ENCODE results near the gene DNAH12. TPM values are rescaled to one million over a fixed set of nuclear protein-coding genes. Genes with fewer than 3 reads are reported as not detected.

DNAH12 gene
- total and polyA plus RNA-seq, 2 of the 4 experiments (the other 2 are of a cell fraction), result under 0.01 to 0.02 TPM

Small RNAs within 50 kb of the gene (microRNA-seq; reads per million reads assigned to microRNA genes)
- gene RF00019 (ENCODE audit: insufficient read depth, insufficient read length) (not detected), gene RNU6-108P (ENCODE audit: insufficient read depth, insufficient read length) (not detected), gene RNU6-1181P (ENCODE audit: insufficient read depth, insufficient read length) (not detected), gene RNU6-483P (ENCODE audit: insufficient read depth, insufficient read length) (not detected)

Small RNAs within 50 kb of the gene (small RNA-seq; reads per million reads assigned to genes)
- gene RF00019 (0 reads per million in 5 experiments), gene RNU6-108P (0 reads per million in 5 experiments), gene RNU6-1181P (0 reads per million in 5 experiments), gene RNU6-483P (0 reads per million in 5 experiments)

Other genes with a start within 250 kb of the DNAH12 start
- gene PDE12, start 11.9 kb upstream of the DNAH12 start, total RNA-seq (2012; rRNA removed), result 16.8 and 16.9 TPM in 2 replicates
- 9.5 and 10.0 TPM in 2 replicates for gene PDE12, start 11.9 kb upstream of the DNAH12 start, polyA plus RNA-seq (2012; rRNA removed)
- gene ARF4, start 53.0 kb upstream of the DNAH12 start, total RNA-seq (2012; rRNA removed), result 172 and 290 TPM in 2 replicates
- gene ARF4, start 53.0 kb upstream of the DNAH12 start, polyA plus RNA-seq (2012; rRNA removed), result 357 and 412 TPM in 2 replicates
- gene DENND6A, start 148.7 kb upstream of the DNAH12 start, total RNA-seq (2012; rRNA removed), result 9.0 and 10.3 TPM in 2 replicates
- gene DENND6A, start 148.7 kb upstream of the DNAH12 start, polyA plus RNA-seq (2012; rRNA removed), result 3.5 and 3.8 TPM in 2 replicates
- gene SLMAP, start 212.0 kb upstream of the DNAH12 start, total RNA-seq (2012; rRNA removed), result 26.5 and 32.2 TPM in 2 replicates
- gene SLMAP, start 212.0 kb upstream of the DNAH12 start, polyA plus RNA-seq (2012; rRNA removed), result 14.1 and 15.5 TPM in 2 replicates

Data from IMR-90 (cell line).